NCI-H345 (cell line): ENCODE measurements around the gene TLE1.
A peak's percentile ranks its signal among the peaks of the same experiment; 100 is the strongest.

Experiments used
- DNase-seq: peaks from one replicate; lab custom pipeline; 2025; lab: John Stamatoyannopoulos, UW

Gene TLE1

DNA sequence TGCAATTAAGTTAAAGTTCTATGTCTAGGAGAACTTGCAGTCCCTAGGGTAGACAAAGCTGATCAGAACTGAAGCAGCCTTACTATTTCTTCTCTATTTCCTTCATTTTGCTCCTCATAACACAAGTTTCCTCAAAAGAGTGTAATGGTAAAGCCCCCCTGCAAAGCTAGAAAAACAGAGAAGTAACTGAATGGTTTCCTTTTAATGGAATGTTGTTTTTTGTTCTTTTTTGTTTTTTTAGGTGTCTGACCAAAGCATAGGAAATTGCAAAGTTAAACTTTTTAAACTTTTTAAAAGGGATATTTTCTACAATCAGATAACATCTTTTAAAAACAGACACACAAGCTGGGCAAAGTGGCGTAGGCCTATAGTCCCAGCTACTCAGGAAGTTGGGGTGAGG is 145.7 kb downstream of the TLE1 start:
- no peak for DNase-seq

DNA sequence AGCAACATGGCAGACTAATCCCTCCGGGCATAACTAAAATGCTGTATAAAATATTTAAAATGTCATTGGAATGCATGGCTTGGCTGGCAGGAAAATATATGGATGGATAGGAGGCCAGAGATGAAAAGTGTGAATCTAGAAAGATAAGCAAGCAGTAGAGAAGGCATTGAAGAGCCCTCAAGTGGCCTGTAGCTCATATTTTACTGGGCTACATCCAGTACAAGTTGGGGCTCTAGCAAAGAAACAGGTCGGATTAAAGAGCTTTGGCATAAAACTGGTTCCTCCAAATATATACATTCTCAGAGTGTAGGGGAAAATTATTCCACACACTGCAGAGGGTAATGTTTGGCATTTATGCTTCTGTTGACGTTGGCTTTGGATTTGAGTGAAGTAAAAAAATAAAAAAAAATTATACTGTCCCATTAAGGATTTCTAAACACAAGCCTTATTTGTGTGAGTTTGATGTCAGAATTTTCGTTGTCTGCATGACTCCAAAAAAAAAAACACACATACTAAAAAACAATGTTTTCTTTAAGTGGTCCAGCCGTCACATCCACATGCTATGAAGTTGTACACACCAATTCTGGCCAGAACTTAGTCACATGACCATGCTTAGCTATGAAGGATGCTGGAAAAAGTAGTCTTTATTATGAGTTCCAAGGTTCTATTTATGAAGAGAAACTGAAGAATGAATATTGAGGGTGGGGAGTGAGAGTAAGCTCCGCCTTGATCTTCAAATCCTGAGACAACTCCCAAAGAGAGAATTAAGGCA is 147.0 kb downstream of the TLE1 start:
- DNase-seq = no peak

DNA sequence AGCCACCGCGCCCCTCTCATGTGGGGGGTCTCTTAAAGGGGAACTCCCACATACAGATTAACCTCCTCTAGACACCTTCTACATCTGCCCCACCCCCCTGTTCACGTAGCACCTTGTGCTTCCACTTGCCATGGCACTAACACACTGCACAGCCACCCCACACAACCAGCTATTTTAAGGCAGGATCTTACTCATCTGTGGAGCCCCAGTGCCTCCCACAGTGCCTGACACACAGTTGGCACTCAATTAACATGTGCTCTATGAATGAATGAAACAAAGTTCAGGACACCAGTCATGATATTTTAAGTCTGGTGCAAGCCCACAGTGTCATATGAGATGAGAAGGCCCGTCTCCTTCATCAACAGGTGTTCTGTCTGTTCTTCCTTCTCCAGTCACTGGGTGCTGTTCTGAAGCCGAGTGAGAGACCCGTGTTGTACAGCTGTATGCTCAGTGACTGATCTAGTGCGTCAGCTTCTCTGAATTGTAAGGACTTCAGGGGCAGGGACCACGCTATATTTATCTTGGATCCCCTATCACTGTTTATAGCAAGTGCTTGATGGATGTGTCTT is 149.1 kb downstream of the TLE1 start:
- no peak for DNase-seq

DNA sequence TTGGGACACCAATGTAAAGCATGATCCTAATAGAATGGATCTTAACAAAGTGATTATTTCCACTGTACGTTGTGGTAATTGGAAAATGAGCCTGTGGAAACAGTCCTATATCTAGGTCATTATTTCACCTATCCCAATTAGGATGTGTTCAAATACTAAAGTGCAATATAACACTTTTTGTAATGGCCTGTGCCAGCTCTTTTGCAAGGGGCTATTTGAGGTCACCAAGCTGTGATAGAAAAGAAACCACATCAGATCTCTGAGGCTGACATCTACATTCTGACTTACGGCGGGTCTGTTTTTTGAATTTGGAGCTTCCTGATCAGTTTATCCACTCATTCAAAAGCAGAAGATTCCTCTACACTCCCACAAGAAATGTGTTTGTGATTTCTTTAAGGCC is 150.0 kb downstream of the TLE1 start:
- DNase-seq = no peak

DNA sequence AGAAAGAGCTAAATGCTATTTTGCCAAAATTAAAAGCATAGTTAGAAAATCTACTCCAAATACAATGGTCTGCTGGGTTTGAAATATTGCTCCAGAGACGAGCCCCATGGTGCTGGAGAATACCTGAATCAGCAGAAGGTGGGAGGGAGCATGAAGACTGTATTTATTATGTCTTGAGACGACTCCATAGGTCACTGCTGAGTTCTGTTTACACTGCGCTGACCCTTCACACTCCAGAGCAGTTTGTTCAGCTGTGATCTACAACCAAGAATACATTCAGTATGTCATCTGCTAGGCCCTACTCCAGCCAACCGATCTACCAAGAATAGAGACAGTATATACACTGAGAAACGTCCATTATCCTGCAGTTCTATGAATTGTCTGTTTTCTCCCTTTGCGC is 150.5 kb downstream of the TLE1 start:
- no peak for DNase-seq

DNA sequence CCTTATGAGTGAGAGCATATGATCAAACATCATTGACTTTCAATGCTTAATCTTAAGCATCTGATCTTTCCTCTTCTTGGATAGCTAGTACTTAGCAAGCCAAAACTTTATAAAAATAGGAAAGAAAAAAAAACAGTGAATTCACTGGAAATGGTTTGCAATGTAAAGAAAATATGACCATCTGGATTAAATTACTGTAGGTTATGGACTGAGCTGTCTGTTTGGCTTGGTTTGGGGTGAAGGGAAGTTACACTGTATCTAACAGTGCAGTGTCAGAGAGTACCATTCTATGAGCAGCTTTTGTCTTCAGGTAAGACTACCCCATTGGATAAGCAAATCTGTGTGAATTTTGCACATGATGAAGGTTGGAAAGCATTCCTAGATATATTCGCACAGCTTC is 151.4 kb downstream of the TLE1 start:
- no peak for DNase-seq

DNA sequence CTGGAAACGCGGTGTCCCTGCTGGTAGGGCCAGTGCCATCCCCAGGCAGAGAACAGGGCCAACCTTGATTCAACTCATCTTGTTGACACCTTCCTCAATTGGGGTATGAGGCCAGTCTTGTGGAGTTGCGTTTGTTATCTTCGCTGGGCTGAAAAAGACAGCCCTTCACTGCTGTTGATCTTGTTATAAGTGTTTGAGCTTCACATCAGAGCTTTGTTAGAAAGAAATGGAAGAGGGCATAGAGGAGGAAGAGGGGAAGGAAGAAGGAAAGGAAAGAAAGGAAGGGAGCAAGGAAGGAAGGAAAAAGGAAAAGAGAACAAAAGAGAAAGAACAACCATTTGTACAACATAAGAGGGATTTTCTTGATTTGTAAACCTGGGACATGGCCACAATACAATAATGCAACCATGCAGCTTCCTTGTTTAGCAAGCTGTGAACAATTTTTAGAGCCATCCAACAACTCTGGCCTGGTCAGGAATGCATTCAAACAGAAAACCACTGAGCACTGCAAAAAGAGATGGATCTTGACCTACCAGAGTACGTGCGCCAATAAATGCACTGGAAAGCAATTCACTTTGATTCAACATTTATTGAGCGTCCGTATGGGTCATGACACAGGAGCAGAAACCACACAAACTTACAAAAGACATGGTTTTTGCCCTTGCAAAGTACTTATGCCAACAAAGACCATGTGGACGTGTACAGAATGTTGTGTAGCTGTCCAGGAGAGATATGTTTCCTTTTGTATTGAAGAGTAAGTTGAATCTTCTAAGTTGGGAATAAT is 152.9 kb downstream of the TLE1 start:
- DNase-seq = no peak

DNA sequence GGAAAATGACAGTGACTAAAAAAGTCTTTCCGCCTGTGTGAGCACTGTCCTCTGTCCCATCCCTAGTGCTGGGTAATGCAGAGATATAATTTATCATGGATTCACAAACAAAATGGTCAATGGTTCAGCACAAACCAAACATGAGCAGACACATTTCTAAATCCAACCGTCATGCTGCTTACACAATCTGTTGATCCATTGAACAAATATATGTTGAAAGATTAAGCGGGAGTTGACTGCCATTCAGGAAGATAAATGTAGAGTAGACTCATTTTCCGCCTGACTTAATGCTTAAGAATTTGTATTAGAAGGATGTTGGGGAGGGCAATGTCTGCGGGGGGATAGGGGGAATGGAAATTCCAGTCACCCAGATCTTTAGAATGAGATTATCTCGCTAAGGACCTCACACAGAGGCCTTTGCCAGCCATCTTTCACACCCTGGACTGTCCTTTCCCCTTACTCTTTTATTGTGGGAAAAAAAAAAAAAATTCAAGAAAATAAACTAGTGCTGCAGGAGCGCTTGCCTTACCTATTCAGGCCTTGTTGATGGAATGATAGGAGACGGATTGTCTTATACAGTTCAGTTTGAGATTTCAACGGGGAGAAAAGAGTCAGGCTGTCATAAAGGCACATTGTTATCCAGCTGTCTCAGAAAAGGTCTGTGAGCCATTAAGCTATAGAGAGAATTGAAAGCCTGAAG is 153.7 kb downstream of the TLE1 start:
- DNase-seq = peak; percentile 74

DNA sequence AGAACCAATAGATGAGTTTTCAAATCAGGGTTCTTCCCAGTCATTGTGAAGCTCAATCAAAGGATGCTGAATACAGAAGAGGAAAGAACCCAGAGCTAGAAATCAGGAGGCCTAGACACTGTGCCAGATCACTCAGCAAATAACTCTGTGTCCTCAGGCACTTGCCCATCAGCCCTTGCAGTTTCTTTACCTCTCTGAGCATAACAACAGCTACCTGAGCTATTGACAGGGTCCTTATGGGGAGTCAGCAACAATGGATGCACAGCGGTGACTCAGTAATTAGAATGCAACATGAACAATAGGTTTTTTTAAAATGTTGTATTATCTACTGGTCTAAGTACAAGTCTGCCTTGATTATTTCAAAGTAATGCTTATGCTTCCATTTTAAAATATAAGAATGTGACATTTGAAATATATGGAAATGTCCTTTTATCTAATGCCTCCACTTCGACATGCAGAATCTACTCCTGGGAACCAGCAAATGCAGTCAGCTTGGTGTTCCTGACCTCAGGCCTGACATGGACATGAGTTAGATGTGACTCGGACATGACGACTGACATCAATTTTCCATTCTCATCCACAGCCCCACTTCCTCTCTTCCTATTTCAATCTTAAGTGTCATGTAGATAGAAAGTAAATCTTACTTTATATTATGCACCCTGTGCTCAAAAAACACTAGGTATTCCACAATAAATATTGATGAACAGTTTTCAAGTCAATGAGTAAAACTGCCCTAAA is 155.0 kb downstream of the TLE1 start:
- peak; percentile 36 for DNase-seq
